Measurements from ENCODE around the gene KRTAP12-1.
A peak's percentile ranks its signal among the peaks of the same experiment; 100 is the strongest.

The KRTAP12-1 gene

GRCh38 chr21:44720170-44720569, 38.2 kb upstream of the KRTAP12-1 start:
- Mint-ChIP-seq H3K36me3 (ENCODE audit: insufficient read depth) (no peaks in the 10 kb centered on the region), H3K27ac (ENCODE audit: low read depth) (no peak overlapping the region), H3K9me3 (no peaks in the 10 kb centered on the region), H3K27me3 (peaks cover 76% of the 10 kb centered on the region), H3K4me1 (peaks cover 17% of the 10 kb centered on the region), H3K4me3 (no peak overlapping the region)
- DNase-seq (ENCODE audit: low spot score in 2 of 2): no peak
- ATAC-seq (replicated peaks; ENCODE audit: extremely low read depth, poor library complexity, severe bottlenecking): no peak

GRCh38 chr21:44718571-44718970, 36.6 kb upstream of the KRTAP12-1 start:
- Mint-ChIP-seq H3K9me3 (no peaks in the 10 kb centered on the region), H3K4me3 (no peak overlapping the region), H3K27ac (ENCODE audit: low read depth) (no peak overlapping the region), H3K36me3 (ENCODE audit: insufficient read depth) (no peaks in the 10 kb centered on the region), H3K27me3 (peaks cover 92% of the 10 kb centered on the region), H3K4me1 (peaks cover 12% of the 10 kb centered on the region)
- DNase-seq (ENCODE audit: low spot score in 2 of 2) (no peak), ATAC-seq (replicated peaks; ENCODE audit: extremely low read depth, poor library complexity, severe bottlenecking) (no peak)

- no peaks in the 10 kb centered on the region for H3K36me3 Mint-ChIP-seq (ENCODE audit: insufficient read depth)
Observed at GRCh38 chr21:44718093-44718492, 36.1 kb upstream of the KRTAP12-1 start.

GRCh38 chr21:44716984-44717383, 35.0 kb upstream of the KRTAP12-1 start:
- Mint-ChIP-seq H3K36me3 (ENCODE audit: insufficient read depth) (no peaks in the 10 kb centered on the region), H3K4me3 (no peak overlapping the region), H3K27me3 (peaks cover 97% of the 10 kb centered on the region), H3K27ac (ENCODE audit: low read depth) (no peak overlapping the region), H3K4me1 (no peaks in the 10 kb centered on the region), H3K9me3 (no peaks in the 10 kb centered on the region)
- ATAC-seq (replicated peaks; ENCODE audit: extremely low read depth, poor library complexity, severe bottlenecking) (no peak), DNase-seq (ENCODE audit: low spot score in 2 of 2) (no peak)

More at GRCh38 chr21:44718093-44718492, 36.1 kb upstream of the KRTAP12-1 start:
- H3K27ac Mint-ChIP-seq (ENCODE audit: low read depth): no peak overlapping the region
- H3K27me3 Mint-ChIP-seq: peaks cover 94% of the 10 kb centered on the region
- H3K4me1 Mint-ChIP-seq: peaks cover 7% of the 10 kb centered on the region
- ATAC-seq (replicated peaks; ENCODE audit: extremely low read depth, poor library complexity, severe bottlenecking) (no peak), DNase-seq (ENCODE audit: low spot score in 2 of 2) (no peak)
- no peaks in the 10 kb centered on the region for H3K9me3 Mint-ChIP-seq
- no peak overlapping the region for H3K4me3 Mint-ChIP-seq

GRCh38 chr21:44714905-44715304, 32.9 kb upstream of the KRTAP12-1 start:
- no peak for DNase-seq (ENCODE audit: low spot score in 2 of 2)
- no peaks in the 10 kb centered on the region for H3K9me3 Mint-ChIP-seq
- peaks cover 13% of the 10 kb centered on the region for H3K4me1 Mint-ChIP-seq
- ATAC-seq (replicated peaks; ENCODE audit: extremely low read depth, poor library complexity, severe bottlenecking): no peak
- peaks cover 100% of the 10 kb centered on the region for H3K27me3 Mint-ChIP-seq
- H3K27ac Mint-ChIP-seq (ENCODE audit: low read depth): no peak overlapping the region
- no peak overlapping the region for H3K4me3 Mint-ChIP-seq
- H3K36me3 Mint-ChIP-seq (ENCODE audit: insufficient read depth): no peaks in the 10 kb centered on the region

GRCh38 chr21:44713846-44714245, 31.9 kb upstream of the KRTAP12-1 start:
- H3K4me1 Mint-ChIP-seq: peaks cover 23% of the 10 kb centered on the region
- peaks cover 100% of the 10 kb centered on the region for H3K27me3 Mint-ChIP-seq
- H3K9me3 Mint-ChIP-seq: no peaks in the 10 kb centered on the region
- H3K27ac Mint-ChIP-seq (ENCODE audit: low read depth): no peak overlapping the region
- H3K4me3 Mint-ChIP-seq: no peak overlapping the region
- DNase-seq (ENCODE audit: low spot score in 2 of 2) (no peak), ATAC-seq (replicated peaks; ENCODE audit: extremely low read depth, poor library complexity, severe bottlenecking) (no peak)
- H3K36me3 Mint-ChIP-seq (ENCODE audit: insufficient read depth): no peaks in the 10 kb centered on the region

GRCh38 chr21:44713130-44713529, 31.2 kb upstream of the KRTAP12-1 start:
- no peak for ATAC-seq (replicated peaks; ENCODE audit: extremely low read depth, poor library complexity, severe bottlenecking)
- no peak overlapping the region for H3K4me3 Mint-ChIP-seq
- H3K9me3 Mint-ChIP-seq: no peaks in the 10 kb centered on the region
- peaks cover 100% of the 10 kb centered on the region for H3K27me3 Mint-ChIP-seq
- no peak for DNase-seq (ENCODE audit: low spot score in 2 of 2)
- H3K27ac Mint-ChIP-seq (ENCODE audit: low read depth): no peak overlapping the region
- no peaks in the 10 kb centered on the region for H3K36me3 Mint-ChIP-seq (ENCODE audit: insufficient read depth)
- peaks cover 23% of the 10 kb centered on the region for H3K4me1 Mint-ChIP-seq

- DNase-seq (ENCODE audit: low spot score in 2 of 2): no peak
- Mint-ChIP-seq H3K27me3 (peaks cover 100% of the 10 kb centered on the region), H3K9me3 (no peaks in the 10 kb centered on the region), H3K36me3 (ENCODE audit: insufficient read depth) (peaks cover 2% of the 10 kb centered on the region), H3K4me3 (no peak overlapping the region), H3K4me1 (peaks cover 23% of the 10 kb centered on the region), H3K27ac (ENCODE audit: low read depth) (no peak overlapping the region)
- no peak for ATAC-seq (replicated peaks; ENCODE audit: extremely low read depth, poor library complexity, severe bottlenecking)
Observed at GRCh38 chr21:44712203-44713028, 30.5 kb upstream of the KRTAP12-1 start.

GRCh38 chr21:44711327-44712202, 29.6 kb upstream of the KRTAP12-1 start, which contains the start of gene TSPEAR:
TSPEAR (minus strand) TSS chr21:44711572; CDS start chr21:44711514, 58 bp downstream.
- ATAC-seq (replicated peaks; ENCODE audit: extremely low read depth, poor library complexity, severe bottlenecking) (no peak), DNase-seq (ENCODE audit: low spot score in 2 of 2) (no peak)
- peaks cover 3% of the 10 kb centered on the region for H3K36me3 Mint-ChIP-seq (ENCODE audit: insufficient read depth)
- peaks cover 100% of the 10 kb centered on the region for H3K27me3 Mint-ChIP-seq
- H3K4me1 Mint-ChIP-seq: peaks cover 23% of the 10 kb centered on the region
- no peak within 1 kb of the TSS for H3K27ac Mint-ChIP-seq (ENCODE audit: low read depth)
- H3K9me3 Mint-ChIP-seq: no peaks in the 10 kb centered on the region
- H3K4me3 Mint-ChIP-seq: peak within 1 kb of the TSS; percentile 52

GRCh38 chr21:44710756-44711326, 28.9 kb upstream of the KRTAP12-1 start:
- H3K27ac Mint-ChIP-seq (ENCODE audit: low read depth): no peak overlapping the region
- H3K36me3 Mint-ChIP-seq (ENCODE audit: insufficient read depth): peaks cover 3% of the 10 kb centered on the region
- DNase-seq (ENCODE audit: low spot score in 2 of 2): no peak
- ATAC-seq (replicated peaks; ENCODE audit: extremely low read depth, poor library complexity, severe bottlenecking): no peak
- H3K4me1 Mint-ChIP-seq: peaks cover 25% of the 10 kb centered on the region
- H3K9me3 Mint-ChIP-seq: peaks cover 1% of the 10 kb centered on the region
- H3K27me3 Mint-ChIP-seq: peaks cover 100% of the 10 kb centered on the region
- H3K4me3 Mint-ChIP-seq: peak overlapping the region; percentile 52

- H3K9me3 Mint-ChIP-seq: peaks cover 4% of the 10 kb centered on the region
- DNase-seq (ENCODE audit: low spot score in 2 of 2): no peak
- H3K27ac Mint-ChIP-seq (ENCODE audit: low read depth): no peak overlapping the region
- peaks cover 27% of the 10 kb centered on the region for H3K4me1 Mint-ChIP-seq
- H3K4me3 Mint-ChIP-seq: peak overlapping the region; percentile 52
- peaks cover 3% of the 10 kb centered on the region for H3K36me3 Mint-ChIP-seq (ENCODE audit: insufficient read depth)
- peaks cover 100% of the 10 kb centered on the region for H3K27me3 Mint-ChIP-seq
- ATAC-seq (replicated peaks; ENCODE audit: extremely low read depth, poor library complexity, severe bottlenecking): no peak
Observed at GRCh38 chr21:44710294-44710665, 28.3 kb upstream of the KRTAP12-1 start.

GRCh38 chr21:44709426-44710293, 27.7 kb upstream of the KRTAP12-1 start:
- H3K4me3 Mint-ChIP-seq: peak overlapping the region; percentile 52
- ATAC-seq (replicated peaks; ENCODE audit: extremely low read depth, poor library complexity, severe bottlenecking) (peak; percentile 30), DNase-seq (ENCODE audit: low spot score in 2 of 2) (no peak)
- H3K27me3 Mint-ChIP-seq: peaks cover 100% of the 10 kb centered on the region
- H3K36me3 Mint-ChIP-seq (ENCODE audit: insufficient read depth): peaks cover 3% of the 10 kb centered on the region
- peaks cover 27% of the 10 kb centered on the region for H3K4me1 Mint-ChIP-seq
- peaks cover 4% of the 10 kb centered on the region for H3K9me3 Mint-ChIP-seq
- no peak overlapping the region for H3K27ac Mint-ChIP-seq (ENCODE audit: low read depth)
